GM21717 (cell line): ENCODE results near the gene FAAH.
A peak's percentile ranks its signal among the peaks of the same experiment; 100 is the strongest.

Experiments used
- ATAC-seq: cut with Tn5 transposase; IDR thresholded peaks from one replicate; pipeline ENCODE4 v1.9.1; 2021; ENCODE audit warnings: mild to moderate bottlenecking, moderate library complexity; ENCODE audit not compliant: unreplicated experiment

The FAAH gene

DNA sequence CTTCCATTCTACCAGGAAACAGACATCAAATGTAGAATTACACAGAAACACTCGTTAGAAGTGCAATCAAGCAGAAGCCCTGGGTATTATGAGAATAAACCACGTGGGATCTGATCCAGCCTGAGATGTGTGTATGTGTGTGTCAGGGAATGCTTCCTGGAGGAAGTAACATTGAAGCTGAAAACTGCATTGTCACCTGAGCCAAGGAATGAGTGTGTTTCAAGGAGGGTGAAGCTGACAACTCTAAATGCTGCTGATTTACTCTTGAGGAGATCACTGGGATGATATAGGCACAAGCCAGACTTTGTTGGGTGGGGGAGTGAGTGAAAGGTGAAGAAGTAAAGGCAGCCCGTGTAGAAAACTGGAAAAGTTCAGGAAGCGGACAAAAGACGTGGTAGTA is 27.6 kb downstream of the FAAH start:
- ATAC-seq = no peak

DNA sequence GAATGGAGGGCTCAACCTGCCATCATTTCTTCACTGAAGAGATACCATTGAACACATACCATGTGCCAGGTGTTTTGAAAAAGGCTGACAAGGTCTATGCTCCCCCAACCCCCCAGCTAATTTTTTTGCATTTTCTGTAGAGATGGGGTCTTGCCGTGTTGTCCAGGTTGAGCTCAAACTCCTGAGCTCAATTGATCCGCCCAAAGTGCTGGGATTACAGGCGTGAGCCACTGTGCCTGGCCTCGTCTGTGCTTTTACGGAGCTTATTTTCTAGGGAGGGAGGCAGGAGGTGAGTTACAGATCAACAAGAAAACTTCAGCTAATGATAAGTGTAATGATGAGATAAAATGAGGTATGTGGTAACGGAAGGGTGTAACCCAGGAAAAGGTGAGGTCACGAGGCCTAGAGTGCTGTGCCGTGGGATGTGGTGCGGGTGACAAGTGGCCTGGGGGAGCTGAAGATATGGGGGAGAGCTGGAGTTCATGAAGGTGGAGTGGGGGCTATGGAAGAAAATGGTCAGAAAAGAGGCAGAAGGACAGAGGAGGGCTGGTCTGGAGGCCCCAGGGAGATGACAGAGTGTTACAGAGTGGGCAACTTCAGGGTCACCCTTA is 28.2 kb downstream of the FAAH start:
- no peak for ATAC-seq

DNA sequence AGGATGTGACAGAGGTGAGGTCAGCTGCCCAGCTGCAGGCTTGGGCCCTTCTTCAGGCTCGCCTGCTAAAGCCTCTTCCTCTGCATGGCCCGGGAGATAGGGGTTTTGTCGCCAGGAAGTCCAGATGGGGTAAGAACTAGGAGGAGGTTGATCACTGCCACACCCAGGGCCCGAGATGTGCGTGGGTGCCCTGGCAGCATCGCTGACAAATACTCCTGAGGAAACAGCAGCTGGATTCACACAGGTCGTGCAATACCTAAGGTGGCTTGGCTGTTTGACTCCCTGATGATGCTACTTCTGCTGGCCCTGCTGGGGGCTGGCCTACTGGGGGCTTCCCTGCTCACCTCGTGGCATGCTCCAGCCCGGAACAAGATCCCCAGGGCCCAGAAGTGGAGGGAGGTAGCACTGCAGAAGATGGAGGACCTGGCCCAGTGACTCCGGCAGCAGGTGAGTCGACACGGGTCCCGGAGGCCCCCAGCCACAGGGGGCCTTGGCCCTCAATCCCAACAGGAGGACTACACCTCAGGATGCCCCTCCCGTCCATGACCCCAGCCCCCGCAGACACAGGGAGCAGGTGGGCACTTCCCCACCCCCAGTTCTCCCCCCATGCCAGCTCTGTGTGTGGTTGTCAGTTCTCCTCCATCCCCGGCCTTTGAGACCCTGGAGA is 29.6 kb downstream of the FAAH start:
- ATAC-seq = no peak

DNA sequence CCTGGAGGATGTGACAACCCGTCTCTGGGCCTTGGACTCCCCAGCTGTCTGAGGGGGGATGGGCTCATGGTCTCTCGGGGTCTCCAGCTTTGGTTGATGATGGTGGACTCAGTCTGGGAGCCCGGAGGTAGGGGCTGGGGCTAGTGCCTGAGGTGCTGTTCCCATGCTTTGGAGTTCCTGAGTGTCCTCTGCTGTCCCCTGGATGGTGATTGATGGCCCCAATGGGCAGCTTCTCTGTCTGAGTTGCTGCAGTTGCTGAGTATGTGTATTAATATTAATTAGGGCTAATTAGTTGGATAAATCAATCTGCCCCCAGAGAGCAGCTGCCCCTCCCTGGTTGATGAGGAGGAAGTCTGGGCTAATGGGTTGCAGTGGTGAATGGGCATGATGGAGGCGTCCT is 30.6 kb downstream of the FAAH start:
- ATAC-seq = no peak

DNA sequence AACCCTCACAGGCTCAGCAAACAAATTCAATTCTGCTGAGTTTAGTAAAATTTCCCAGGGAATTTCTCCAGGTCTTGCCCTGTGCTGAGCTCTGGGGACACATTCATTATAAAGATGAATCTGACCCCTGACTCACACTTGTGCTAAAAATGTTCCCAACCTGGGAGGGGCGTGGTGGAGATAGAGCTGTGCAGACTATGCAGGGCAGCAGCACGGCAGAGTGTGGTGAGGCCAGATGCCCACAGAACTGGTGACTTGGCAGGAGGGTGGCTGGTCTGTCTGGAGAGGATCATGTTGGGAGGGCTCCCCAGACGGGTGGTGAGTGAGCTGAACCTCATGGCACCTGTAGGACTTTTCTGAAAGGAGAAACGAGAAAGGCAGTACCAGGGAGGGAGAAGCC is 31.6 kb downstream of the FAAH start:
- no peak for ATAC-seq

DNA sequence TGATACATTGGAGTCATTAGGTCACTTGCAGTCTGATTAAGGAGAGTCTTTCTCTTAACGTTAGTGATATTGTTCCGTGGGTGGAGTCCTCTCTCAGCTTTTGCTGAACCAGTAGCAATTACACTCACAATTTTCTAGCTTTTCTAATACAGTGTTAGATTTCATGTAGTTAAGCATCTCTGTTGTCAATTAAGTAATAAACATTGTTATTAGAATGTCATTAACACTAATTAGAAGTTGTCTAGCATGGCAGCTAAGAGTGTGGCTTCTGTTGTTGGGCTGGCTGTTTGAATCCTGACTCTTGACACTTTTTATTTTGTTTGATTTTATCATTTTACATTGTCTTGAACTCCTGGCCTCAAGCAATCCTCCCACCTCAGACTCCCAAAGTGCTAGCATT is 33.4 kb downstream of the FAAH start:
- no peak for ATAC-seq

DNA sequence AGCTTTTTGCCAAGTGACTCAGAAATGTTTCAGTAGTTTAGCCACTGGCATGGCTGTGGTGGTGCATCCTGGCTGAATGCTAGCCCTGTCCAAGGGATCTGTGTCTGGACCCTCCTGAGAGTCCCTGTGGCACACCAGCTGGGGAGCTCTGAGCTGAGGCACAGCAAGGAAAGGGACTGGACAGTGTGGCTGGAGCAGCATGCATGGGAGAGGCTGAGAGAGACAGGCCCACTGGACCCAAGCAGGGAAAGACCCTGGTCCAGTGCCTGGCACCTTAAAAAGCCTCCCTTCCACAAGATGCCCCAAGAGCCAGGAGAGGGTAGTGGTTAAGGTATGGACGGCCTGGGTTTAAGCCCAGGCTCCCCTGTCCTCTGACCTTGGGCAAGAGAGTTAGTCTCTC is 35.3 kb downstream of the FAAH start:
- ATAC-seq = no peak

DNA sequence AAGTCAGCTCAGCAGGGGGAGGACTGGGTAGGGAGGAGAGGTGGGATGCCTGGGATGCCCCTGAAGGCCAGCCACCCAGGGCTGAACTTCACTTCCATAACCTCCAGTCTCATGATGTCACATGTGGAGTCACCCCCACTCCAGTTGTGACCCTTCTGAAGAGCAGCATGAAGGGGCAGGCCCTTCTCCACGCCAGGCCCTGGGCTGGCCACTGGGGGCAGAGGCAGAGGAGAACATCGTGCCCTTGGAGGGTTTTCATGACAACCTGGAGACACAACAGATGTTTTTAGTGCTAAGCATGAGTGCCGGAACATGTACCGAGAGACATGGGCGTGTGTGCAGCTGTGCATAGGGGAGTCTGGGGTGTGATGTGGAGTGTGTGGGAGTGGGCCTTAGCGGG is 37.6 kb downstream of the FAAH start:
- ATAC-seq = no peak

DNA sequence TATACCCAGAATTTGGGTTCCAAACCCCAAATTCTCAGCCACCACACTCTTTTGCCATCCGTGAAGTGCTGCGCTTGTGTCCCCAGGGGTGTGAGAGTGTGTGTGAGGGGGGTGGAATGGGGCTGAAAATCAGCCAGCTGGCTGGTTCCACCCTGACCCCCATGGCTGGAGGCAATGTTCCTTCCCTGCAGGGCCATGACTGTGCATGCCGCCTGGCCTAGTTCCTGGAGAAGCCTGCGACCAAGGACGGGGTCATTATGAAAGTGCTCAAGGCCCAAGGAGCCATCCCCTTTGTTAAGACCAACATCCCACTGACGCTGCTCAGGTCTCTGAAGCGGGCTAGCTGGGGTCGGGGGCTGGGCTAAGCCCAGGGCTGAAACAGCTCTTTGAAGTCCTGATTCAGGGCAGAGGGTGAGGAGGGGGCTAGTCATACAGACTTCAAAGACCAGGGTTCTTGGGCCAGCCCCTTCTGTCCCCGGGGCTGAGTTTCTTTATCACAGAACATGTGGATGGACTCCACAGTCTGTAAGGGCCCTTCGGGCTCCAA is 38.7 kb downstream of the FAAH start:
- no peak for ATAC-seq

DNA sequence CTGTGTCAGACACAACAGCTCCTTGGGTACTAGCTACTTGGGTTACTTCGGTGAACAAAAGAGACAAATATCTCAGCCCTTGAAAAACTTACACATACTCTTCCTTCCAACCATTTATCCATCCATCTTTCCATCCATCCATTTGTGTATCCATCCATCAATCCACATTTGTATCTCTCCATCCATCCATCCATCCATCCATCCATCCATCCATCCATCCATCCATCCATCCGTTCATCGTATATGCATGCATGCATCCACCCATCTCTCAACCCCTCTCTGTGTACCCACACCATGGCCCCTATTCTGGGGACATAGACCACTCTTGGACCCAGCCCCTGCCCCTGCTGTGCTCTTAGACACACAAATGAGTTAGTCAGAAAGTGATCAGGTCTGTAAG is 40.2 kb downstream of the FAAH start:
- no peak for ATAC-seq

DNA sequence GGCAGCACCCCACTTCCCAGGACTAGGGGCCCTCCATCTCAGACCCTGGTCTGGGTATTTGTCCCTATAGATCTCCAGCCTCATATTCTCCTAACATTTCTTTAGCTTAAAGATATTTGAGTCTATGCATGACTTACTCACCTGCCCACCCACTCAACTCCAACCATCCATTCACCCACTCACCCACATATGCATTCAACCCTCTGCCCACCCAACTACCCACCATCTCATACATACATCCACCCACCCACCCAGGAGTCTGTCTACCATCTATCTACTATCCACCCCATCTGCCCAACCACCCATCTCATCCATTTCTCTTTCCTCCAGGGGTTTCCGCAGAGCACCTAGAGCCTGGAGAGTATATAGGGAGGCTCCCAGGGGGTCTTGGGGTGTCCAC is 42.7 kb downstream of the FAAH start:
- no peak for ATAC-seq

DNA sequence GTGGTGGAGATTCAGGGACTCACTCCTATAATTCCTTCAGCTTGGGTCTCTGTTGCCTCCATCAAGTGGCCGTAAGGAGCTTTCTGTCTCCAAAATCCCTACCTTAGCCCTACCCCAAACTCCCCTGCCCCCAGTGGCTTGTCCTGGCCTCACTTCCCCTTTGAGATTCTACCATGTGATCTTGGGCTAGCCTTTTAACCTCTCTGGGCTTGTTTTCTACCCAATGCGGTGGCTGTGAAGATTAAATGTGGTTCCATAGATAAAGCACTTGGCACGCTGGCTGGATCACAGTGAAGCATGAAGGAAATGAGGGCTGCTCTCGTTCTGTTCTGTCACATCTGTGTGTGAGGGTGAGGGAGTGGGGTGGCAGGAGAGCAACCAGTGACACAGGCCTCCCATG is 43.6 kb downstream of the FAAH start:
- no peak for ATAC-seq

DNA sequence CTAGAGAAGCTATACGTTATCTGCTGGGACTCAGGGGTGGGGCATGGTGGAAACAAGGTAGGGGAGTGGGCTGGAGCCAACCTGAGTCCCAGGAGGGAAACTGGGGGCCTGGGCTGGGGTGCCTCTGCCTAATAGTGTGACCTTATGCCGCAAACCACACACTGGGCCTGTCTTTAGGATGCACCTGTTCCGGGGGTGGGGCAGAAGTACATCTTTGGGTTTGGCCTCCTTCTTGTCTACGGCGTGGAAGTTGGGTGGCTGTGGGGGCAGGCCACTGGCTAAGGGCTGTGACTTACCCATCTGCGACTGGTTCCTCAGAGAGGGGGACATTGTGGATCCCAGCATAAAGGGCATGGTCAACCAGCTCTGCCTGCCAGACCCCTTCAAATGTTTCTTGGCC is 44.2 kb downstream of the FAAH start:
- no peak for ATAC-seq

DNA sequence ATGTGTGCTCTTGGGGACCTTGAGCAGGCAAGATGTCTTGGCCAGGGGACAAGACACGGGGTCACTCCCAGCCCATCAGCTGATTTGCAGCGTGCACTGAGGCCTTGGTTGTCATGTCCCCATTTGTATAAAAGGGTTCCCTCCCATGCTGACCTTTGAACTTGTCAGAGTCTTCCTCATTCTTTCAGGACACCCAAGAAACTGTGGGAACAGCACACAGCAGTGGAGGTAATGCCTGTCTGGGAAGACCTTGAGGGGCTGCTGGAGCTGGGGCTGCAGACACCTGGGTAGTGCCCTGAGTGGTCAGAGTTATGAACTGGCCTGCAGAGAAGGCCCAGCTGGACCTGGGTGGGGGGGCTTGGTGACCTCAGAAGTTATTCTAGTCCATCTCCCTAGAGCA is 46.4 kb downstream of the FAAH start:
- no peak for ATAC-seq

DNA sequence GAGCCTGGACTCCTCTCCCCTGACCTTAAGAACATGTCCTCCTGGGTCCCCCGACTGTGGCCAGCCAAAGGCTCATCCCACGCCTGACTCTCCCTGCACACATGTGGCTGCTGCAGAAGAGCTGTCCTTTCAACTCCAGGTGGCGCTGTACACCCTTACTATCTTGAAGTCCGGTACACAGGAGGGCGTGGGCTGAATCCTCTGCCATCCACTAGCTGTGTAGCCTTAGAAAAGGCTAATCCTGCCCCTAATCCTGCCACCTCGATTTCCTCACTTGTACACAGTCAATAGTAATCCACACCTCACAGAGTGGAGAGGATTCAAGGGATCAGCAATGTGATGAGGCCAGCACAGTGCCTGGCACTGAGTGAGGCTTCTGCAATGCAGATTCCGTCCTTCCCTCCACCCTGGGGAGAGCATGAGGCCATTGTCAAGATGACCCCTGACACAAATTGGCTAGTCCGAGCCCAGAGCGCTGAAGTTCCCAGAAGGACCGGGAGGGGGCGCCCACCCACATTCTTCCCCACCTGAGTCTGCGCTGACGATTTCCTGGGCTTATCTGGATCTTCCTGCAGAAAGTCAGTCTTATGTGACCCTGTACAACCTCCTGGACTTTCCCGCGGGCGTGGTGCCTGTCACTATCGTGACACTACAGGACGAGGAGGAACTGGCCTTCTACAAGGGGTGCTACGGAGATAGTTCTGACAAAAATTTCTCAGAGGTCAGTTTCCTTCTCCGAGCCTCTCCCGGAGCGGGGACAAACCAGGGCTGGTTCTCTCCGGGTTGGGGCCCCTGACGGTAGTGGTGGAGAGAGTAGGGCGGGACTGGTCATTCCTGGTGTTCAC is 48.4 kb downstream of the FAAH start:
- peak; percentile 57 for ATAC-seq

DNA sequence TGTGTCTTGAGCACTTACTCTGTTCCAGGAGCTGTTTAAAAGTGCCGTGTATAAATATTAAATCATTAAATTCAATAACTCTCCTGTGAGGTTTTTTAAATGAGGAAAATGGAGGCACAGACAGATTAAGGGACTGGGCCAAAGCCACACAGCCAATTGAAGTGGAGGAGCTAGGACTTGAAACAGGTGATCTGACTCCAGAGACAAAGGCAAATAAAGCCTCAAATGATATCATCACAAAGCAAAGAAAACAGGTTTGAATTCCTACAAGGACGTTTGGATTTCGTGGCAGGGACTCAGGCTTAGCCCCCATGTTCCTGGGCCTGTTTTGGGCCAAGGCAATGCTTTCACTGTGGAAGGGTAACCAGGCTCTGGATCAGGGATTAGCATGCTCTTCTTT is 50.3 kb downstream of the FAAH start:
- ATAC-seq = no peak

DNA sequence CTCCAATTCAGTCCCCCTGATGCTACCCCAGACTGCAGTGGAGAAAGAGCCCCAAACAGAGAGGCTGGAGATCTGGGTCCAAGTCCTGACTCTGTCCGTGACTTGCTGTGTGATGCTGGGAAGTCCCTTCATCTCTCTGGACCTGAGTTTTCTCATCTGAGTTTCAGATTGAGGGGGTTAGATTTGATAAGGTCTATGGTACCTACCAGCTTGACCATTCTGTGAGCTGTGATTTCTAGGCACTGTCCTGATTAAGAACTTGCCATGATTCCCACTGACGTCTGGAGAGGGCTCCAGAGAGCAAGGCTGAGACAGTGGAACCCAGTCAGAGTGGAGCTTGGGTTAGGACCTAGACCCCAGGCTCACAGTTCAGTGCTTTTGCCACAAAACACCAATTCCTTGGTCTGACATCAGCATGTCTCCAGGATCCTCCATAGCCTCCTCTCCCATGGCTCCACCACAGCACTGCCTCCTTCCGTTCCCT is 51.7 kb downstream of the FAAH start:
- ATAC-seq = no peak

DNA sequence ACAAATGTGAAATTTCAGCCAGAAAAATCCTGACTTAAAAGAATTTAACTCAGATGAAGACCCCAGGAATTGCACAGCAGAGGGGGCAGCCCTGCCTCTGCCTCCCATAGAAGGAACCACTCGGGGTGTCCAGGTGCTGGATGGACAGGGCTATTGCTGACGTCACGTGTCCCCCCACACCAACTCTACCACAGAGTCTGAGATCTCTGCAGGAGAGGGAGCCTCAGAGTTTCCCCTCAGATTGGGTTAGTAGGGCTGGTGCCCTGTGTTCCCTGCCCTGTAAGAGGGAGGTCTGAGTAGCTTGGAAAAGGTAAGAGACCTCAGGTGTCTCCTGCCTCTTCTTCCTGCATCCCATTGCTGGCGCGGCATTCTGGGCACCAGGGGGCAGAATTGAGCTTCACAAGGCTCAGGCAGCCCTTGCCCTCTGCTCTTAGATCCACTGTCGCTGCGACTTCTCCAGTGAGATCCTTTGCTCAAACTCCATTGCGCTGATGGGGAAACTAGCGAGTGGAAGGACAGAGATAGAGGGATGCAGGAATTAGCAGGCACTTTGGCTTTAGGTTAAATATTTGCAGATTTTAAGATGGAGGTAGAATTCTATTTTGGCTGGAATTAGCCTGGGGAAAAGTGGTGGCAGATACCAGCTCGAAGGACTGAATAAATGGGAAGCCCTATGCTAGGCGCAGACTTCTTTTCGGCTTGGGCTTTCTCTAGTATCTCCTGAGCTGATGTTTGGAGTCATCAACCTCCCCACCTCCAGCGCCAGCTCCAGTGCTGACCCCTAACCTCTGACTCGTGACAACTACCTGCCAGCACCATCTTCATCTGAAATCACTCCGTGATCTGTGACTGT is 52.8 kb downstream of the FAAH start:
- no peak for ATAC-seq

DNA sequence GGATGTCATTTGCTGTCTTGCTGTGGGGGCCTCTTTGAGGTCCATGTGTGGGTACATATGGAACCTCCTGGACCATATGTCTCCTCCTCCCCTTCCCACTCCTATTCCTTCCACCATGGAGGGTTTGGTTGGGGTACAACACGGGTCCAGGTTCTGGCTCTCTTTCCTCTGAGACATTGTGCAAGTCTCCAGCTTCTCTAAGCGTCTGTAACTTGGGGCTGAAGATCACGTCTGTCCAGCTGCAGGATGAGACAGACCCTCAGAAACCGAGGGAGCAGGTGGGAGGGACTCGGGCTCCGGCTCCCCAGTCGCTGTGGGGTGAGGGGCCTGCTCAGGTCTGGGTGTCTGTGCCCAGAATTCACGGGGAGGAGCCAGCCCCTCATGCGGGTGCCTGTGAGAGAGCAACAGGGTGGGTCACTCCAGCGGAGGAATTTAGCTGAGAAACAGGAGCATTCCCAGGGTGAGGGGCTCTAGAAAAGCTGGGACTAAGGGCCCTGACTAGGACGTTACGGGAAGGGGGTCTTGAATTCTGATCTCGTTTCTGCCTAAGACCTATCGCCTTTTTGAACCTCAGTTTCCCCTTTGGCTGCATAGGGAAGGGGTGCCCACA is 53.5 kb downstream of the FAAH start:
- ATAC-seq = no peak

DNA sequence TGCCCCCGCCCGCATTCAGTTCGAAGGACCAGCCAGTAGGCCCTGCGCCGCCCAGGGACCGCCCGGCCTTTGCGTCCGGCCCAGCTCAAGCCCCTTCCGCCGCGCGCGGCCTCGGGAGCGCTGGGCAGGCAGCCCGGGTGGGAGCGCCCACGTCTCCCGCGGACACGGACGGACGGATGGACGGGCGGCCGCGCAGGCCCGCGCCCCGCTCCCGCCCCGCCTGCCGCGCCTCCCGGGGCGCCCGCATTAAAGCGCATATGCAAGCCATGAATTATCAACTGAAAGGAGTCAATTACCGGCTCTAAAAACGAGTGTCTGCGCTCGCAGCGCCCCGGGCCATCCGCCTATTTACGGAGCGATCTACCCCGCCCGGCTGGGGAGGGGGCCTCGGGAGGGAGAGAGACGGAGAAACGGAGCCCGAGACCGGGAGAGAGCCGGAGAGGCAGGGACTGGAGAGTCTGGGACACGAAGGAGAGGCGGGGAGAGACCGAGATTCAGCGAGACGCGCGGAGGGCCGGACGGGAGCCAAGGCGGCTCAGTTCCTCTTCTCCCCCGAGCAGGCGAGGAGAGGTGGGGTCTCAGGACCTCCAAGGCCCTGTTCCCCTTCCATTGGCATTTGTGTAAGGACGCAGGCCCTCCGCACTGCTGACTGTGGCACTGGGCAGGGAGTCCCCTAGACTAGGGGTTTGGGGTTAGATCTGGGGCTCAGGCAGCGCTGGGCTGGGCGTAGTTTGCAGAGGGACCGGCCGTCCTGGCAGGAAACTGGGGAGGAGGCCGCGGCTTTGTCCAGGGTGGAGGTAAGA is 54.2 kb downstream of the FAAH start:
- no peak for ATAC-seq
